ENCODE measurements around the gene SCN2A.
A peak's percentile ranks its signal among the peaks of the same experiment; 100 is the strongest.
"Not testable (repeated sequence)": the region's sequence is repeated elsewhere in the genome, so short reads cannot be mapped to it uniquely, and the experiment has no call there.

Gene SCN2A

DNA sequence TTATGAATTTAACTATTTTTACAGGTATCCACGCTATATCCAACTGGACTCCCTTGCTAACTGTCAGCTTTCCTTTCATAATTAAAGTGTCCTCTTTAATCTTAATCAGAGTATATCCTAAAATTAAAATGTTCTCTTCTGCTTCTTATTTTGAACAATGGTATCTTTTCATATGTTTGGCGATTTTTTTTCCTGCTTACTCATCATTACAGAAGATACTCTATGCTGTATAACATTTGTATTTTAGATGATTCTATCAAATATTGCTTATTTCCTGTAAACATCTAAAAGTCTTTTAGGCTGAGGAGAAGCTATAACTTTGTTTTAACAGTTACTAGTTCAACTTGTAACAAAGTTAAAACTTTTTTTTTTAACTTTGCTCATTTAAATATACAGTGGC, 17.4 kb downstream of the SCN2A start:
- no peak for DNase-seq

DNA sequence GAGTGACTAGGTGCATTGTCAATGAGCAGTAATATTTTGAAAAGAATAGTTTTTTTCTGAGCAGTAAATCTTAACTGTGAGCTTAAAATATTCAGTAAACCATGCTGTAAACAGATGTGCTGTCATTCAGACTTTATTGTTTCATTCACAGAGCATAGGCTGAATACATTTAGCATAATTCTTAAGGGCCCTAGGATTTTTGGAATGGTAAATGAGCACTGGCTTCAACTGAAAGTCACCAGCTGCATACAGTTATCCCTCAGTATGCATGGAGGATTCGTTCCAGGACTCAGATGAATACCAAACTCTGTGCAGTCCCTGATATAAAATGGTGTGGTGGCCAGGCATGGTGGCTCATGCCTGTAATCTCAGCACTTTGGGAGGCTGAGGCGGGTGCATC, 21.1 kb downstream of the SCN2A start:
- DNase-seq = not testable (repeated sequence)

- DNase-seq = no peak
These were observed 29.5 kb downstream of the SCN2A start for GRCh38 chr2:165268754-165269153.

DNA sequence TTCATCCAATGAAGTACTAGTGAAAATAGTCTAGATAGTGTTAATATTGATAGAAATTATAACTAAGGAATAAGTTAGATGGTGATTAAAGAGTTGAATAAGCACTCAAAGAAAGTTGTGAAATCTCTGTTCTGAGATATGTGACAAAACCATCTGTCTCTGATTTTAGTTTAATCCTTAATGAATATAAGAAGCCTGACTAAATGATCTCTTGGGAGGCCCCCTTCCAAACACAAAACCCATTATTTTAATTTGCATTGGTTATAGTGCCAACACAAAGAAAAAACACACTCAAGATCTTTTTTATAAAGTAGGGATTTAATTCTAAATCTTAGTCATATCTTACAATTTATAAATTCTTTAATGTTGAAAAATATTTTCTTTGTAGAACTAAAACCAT, 34.0 kb downstream of the SCN2A start:
- DNase-seq = no peak

DNA sequence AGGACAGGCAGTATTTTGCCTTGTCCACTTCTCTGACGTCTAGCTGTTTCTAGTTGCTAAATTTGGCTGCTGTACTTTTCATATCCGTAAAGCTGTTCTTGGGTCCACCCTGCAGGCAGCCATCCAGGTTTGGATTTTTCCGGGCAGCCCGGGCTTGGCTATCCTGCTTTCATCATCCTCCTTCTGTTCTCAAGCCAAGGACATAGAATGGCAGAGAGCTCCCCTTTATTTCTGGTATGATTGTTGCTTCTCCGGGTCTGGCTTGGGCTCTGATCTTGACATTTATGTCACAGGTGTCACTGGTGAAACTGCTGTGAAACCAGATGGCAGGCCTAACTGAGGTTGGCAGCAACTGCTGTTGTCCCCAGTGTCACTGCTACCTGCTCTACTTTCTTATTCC, 35.5 kb downstream of the SCN2A start:
- no peak for DNase-seq

DNA sequence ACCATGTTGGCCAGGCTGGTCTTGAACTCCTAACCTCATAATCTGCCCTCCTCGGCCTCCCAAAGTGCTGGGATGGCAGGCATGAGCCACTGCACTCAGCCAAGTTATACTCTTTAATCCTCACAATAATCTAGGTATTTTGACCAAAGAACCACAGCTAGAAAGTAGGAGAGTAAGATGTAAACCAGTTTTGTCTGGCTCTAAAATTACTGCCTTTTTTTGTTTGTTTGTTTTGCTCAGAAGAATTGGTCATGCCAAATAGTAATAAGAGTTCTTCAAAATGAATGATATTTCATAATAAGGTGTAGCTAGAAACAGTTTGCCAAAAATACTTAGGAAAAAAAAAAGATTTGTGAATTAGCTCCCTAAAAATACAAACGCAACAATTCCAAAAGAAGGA, 36.7 kb downstream of the SCN2A start:
- no peak for DNase-seq

DNA sequence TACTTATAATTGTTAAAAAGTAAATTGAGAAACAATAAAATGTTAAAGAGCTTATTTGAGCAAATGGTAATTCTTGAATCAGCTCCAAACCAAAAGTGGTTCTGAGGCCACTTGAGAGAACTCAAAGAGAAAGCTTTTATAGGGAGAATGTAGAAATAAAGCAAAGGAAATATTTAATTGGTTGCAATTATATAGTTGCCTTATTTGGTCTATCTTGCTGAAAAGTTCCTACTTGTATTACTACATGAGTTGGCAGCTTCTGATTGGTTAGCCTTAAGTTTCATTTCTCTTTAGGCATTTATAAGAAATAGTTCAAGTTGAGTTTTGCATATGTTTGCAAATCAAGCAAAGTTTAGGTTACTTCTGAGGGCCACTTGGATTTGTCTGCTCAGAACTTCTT, 38.1 kb downstream of the SCN2A start:
- no peak for DNase-seq

GRCh38 chr2:165277860-165278656, 38.8 kb downstream of the SCN2A start:
- no peak for DNase-seq

DNA sequence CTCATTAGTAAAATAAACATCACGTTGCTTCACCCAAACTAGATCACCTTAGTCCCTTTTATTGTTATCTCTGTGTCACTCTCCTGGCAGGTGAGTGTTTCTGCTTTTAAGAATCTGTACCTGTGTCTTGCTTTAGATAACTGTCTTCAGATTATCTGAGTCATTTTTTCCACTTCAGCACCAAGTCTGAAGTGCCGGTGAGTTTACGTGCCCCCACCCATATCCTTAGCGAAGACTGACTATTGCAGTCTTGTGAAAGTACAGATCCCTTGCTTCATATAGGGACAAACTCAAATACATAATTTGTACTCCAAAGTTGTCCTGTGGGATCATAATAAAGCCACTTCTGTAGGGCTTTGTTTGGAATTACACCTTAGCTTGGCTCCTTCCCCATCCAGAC, 41.1 kb downstream of the SCN2A start:
- DNase-seq = no peak

- no peak for DNase-seq
These were observed 42.2 kb downstream of the SCN2A start for GRCh38 chr2:165281387-165281786.

DNA sequence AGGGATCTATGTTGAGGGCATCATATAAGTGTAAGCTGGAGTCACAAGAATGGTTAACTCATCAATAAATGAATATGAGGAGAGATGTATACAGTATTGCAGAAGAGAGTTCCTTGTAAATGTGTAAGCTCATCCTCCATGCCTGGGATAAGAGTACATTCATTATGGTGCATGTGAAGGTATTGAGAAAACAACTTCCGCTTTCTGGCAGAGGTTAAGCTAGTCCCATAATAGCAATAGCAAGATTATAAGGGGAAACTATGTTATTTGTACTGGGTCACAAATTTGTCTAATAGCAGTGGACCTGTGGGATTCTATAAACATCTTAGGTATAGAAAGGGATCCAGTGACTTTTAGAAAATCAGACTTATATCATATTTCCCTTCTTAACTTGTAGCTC, 44.1 kb downstream of the SCN2A start:
- no peak for DNase-seq

DNA sequence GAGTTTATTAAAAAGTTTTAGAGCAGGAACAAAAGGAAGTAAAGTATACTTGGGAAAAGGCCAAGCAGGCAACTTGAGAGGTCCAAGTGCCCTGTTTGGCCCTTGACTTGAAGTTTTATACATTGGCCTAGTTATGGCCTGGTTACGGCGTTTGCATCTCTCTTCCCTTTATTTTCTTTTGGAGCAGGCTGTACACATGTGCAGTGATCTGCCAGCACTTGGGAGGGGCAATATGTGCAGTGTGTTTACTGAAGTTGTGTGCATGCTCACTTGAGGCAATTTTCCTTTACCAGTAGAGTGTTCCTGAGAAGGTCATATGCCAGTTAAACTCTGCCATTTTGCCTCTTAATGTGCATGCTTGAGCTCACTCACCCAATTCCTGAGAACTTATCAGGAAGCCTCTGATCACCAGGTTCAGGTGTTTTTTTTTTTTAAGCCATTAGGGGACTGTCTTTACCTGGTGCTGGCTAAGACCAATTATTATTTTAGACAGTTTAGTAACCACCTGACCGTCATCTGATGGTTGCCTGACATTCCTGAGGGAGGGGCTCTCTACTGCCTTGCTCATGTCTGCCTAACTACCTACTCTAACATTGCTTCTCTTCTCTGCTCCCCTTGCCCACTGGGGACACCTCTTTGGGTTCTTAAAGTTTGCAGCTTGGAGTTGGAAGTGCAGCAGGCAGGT, 48.0 kb downstream of the SCN2A start:
- no peak for DNase-seq

GRCh38 chr2:165289069-165289468, 49.9 kb downstream of the SCN2A start:
- no peak for DNase-seq

- peak; percentile 89 for DNase-seq
These were observed 54.5 kb downstream of the SCN2A start for GRCh38 chr2:165293440-165294420.

- no peak for DNase-seq
These were observed 55.7 kb downstream of the SCN2A start for GRCh38 chr2:165294912-165295311.

DNA sequence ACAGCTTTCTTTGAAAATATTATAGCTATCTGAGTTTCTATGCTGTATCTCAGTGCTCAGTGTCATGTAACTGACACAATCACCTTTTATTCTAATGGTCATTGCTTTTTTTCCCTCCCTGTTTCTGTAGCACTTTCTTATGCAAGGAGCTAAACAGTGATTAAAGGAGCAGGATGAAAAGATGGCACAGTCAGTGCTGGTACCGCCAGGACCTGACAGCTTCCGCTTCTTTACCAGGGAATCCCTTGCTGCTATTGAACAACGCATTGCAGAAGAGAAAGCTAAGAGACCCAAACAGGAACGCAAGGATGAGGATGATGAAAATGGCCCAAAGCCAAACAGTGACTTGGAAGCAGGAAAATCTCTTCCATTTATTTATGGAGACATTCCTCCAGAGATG, 56.4 kb downstream of the SCN2A start:
- DNase-seq = no peak

- DNase-seq = no peak
These were observed 66.3 kb downstream of the SCN2A start for GRCh38 chr2:165305391-165306096.

DNA sequence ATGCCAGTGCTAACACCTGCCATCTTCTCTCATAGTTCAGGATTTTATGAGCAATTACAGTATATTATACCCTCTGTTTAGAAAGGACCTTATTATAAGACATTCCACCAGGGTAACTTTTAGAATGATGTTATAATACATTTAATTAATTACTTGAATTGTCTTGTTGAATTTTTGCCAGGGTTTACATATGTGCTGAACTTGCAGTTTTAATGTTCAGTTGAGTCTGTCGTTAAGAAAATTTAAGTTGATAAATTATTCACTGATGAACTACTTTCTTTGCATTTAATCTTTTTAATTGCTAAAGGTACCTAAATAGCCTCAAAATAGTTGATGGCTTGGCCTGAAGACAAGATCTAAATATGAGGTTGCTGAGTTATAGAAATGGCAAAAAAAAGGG, 68.1 kb downstream of the SCN2A start:
- DNase-seq = no peak

DNA sequence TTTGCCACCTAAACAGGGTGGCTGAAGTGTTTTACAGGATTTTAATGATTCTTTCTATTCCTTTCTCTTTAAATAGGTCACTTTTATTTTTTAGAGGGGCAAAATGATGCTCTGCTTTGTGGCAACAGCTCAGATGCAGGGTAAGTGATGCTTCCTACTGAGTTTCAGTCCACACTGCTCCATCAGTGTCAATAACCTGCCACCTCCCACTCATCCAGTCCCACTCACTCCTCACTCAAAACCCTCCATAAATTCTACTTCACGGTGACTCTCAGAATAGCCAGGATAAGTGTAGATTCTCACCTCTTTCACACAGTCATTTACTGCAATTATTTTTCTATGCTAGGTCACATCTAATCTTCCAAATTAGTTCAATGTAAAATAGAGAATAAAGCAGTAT, 72.7 kb downstream of the SCN2A start:
- DNase-seq = no peak

DNA sequence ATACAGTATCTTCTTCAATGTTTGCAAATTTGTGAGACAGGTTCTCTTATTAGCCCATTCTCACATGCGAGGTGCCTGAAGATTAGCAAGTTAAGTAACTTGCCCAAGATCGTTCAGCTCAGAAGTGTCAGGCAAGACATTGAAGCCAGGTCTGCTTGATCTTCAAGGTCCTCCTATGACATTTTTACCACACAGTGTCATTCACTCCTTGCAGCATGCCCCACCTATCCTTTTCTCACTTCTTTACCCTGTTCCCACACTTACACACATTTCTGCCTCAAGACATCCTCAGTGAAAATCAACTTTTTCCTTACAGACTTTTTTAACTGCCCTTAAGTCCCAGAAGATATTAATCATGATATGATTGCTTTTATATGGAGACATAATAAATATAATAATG, 73.8 kb downstream of the SCN2A start:
- DNase-seq = no peak

GRCh38 chr2:165313509-165313908, 74.3 kb downstream of the SCN2A start:
- DNase-seq = no peak

DNA sequence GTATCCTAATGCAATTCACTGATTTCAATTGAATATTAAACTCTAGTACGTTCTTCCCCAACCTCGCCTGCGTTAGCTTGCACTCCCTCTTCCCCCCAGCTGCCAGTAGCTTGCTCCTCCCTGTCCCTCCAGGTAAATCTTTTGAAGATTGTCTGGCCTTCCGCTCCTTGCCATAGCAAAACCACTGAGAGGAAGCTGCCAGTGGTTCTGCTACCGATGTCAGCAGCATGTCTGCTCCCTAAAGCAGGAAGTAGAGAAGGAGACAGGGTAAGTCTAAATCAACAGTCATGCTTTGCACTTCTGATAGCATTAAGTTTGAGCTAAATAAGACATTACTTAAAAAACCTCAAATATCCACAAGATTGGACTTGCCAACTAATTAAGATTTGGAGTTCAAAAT, 89.1 kb downstream of the SCN2A start:
- peak; percentile 6 for DNase-seq

GRCh38 chr2:165344276-165344675, 105.1 kb downstream of the SCN2A start:
- DNase-seq = not testable (repeated sequence)

Data from KG1 (cell line).